H9 (cell line): ENCODE measurements around the gene MRPL55. TPM values are rescaled to one million over a fixed set of nuclear protein-coding genes. Genes with fewer than 3 reads are reported as not detected.

ENCODE experiments used
- DNase-seq: peaks from one replicate; pipeline ENCODE4 v3.0.0-alpha.2; 2017
- H2AFZ ChIP-seq: one replicate; pipeline ENCODE4 v1.6.1; 2013; ENCODE audit warnings: mild to moderate bottlenecking, low read length, control low read depth, moderate library complexity
- H2AK5ac ChIP-seq: 2 replicates; pipeline ENCODE4 v1.6.1; 2013; ENCODE audit warnings: low read length, control low read depth, mixed read lengths; ENCODE audit not compliant: insufficient read length
- H2BK120ac ChIP-seq: one replicate; pipeline ENCODE4 v1.6.1; 2013; ENCODE audit warnings: low read depth, mild to moderate bottlenecking, low read length, control low read depth, inconsistent platforms; ENCODE audit not compliant: poor library complexity, severe bottlenecking
- H2BK12ac ChIP-seq: 2 replicates; pipeline ENCODE4 v1.6.1; 2013; ENCODE audit warnings: low read length, control low read depth, mixed read lengths, low read depth; ENCODE audit not compliant: insufficient read length
- H2BK15ac ChIP-seq: 2 replicates; pipeline ENCODE4 v1.6.1; 2013; ENCODE audit warnings: low read depth, low read length, control low read depth
- H2BK20ac ChIP-seq: one replicate; pipeline ENCODE4 v1.6.1; 2013; ENCODE audit warnings: low read depth, mild to moderate bottlenecking, low read length, control low read depth, inconsistent platforms; ENCODE audit not compliant: poor library complexity, severe bottlenecking
- H2BK5ac ChIP-seq: 2 replicates; pipeline ENCODE4 v1.6.1; 2013; ENCODE audit warnings: low read length, control low read depth, mixed read lengths; ENCODE audit not compliant: insufficient read length
- H3K14ac ChIP-seq: 2 replicates; pipeline ENCODE4 v1.6.1; 2013; ENCODE audit warnings: low read length, control low read depth; ENCODE audit not compliant: insufficient read depth
- H3K18ac ChIP-seq: 2 replicates; pipeline ENCODE4 v1.6.1; 2013; ENCODE audit warnings: low read depth, mild to moderate bottlenecking, mixed read lengths, low read length, control low read depth; ENCODE audit not compliant: insufficient read length
- H3K23ac ChIP-seq: 2 replicates; pipeline ENCODE4 v1.6.1; 2013; ENCODE audit warnings: low read length, control low read depth, mixed read lengths, low read depth; ENCODE audit not compliant: insufficient read length
- H3K23me2 ChIP-seq: 2 replicates; pipeline ENCODE4 v1.6.1; 2013; ENCODE audit warnings: low read depth, mild to moderate bottlenecking, mixed read lengths, low read length, control low read depth; ENCODE audit not compliant: insufficient read length, poor library complexity, severe bottlenecking
- H3K27ac ChIP-seq: 2 replicates; pipeline ENCODE4 v1.5.1; 2013; ENCODE audit warnings: low read length, control low read depth, mixed read lengths, low read depth; ENCODE audit not compliant: insufficient read length
- H3K27me3 ChIP-seq: 2 replicates; pipeline ENCODE4 v1.6.1; 2013; ENCODE audit warnings: low read length, control low read depth, inconsistent platforms; ENCODE audit not compliant: insufficient read depth
- H3K4ac ChIP-seq: 2 replicates; pipeline ENCODE4 v1.6.1; 2013; ENCODE audit warnings: low read depth, mild to moderate bottlenecking, control low read depth, inconsistent platforms, low read length, moderate library complexity
- H3K4me1 ChIP-seq: 2 replicates; pipeline ENCODE4 v1.6.1; 2013; ENCODE audit warnings: low read length, control low read depth, inconsistent platforms; ENCODE audit not compliant: insufficient read depth
- H3K4me2 ChIP-seq: 2 replicates; pipeline ENCODE4 v1.6.1; 2013; ENCODE audit warnings: low read length, control low read depth, mixed read lengths; ENCODE audit not compliant: insufficient read length, insufficient read depth
- H3K56ac ChIP-seq: 2 replicates; pipeline ENCODE4 v1.6.1; 2013; ENCODE audit warnings: low read depth, mild to moderate bottlenecking, mixed read lengths, low read length, control low read depth; ENCODE audit not compliant: insufficient read length
- H3K79me1 ChIP-seq: 2 replicates; pipeline ENCODE4 v1.6.1; 2013; ENCODE audit warnings: low read depth, mild to moderate bottlenecking, moderate library complexity, low read length, control low read depth, inconsistent platforms; ENCODE audit not compliant: insufficient read depth, poor library complexity, severe bottlenecking
- H3K79me2 ChIP-seq: 2 replicates; pipeline ENCODE4 v1.6.1; 2013; ENCODE audit warnings: low read length, control low read depth, inconsistent platforms; ENCODE audit not compliant: insufficient read depth
- H3K9ac ChIP-seq: 2 replicates; pipeline ENCODE4 v1.6.1; 2013; ENCODE audit warnings: low read length, control low read depth, mixed read lengths; ENCODE audit not compliant: insufficient read length; ENCODE audit errors: extremely low read depth
- H3K9me3 ChIP-seq: one replicate; pipeline ENCODE4 v1.6.1; 2013; ENCODE audit warnings: low read depth, low read length, inconsistent platforms; ENCODE audit not compliant: control insufficient read depth
- H3T11ph ChIP-seq: one replicate; pipeline ENCODE4 v1.6.1; 2013; ENCODE audit warnings: mild to moderate bottlenecking, low read length, control low read depth, inconsistent platforms
- H4K20me1 ChIP-seq: one replicate; pipeline ENCODE4 v1.6.1; 2013; ENCODE audit not compliant: control insufficient read depth, insufficient read length, insufficient read depth
- H4K5ac ChIP-seq: 2 replicates; pipeline ENCODE4 v1.6.1; 2013; ENCODE audit warnings: low read depth, mild to moderate bottlenecking, mixed read lengths, low read length, control low read depth; ENCODE audit not compliant: insufficient read length
- H4K8ac ChIP-seq: replicated peaks from 2 replicates; pipeline ENCODE4 v1.6.1; 2013; ENCODE audit warnings: low read length, control low read depth, mixed read lengths, low read depth; ENCODE audit not compliant: insufficient read length
- H4K91ac ChIP-seq: 2 replicates; pipeline ENCODE4 v1.6.1; 2013; ENCODE audit warnings: low read depth, mild to moderate bottlenecking, moderate library complexity, mixed read lengths, low read length, control low read depth; ENCODE audit not compliant: insufficient read length
- H3K27ac Mint-ChIP-seq, 3 experiments: 2 replicates in 2 of 3; 3 replicates in 1 of 3; pipeline ENCODE4 v1.8.0; 2020 to 2021; ENCODE audit warnings: mixed read lengths in 3 of 3, mild to moderate bottlenecking in 1 of 3, moderate library complexity in 1 of 3
- H3K27me3 Mint-ChIP-seq: 2 replicates; pipeline ENCODE4 v1.8.0; 2021; ENCODE audit warnings: low read depth, mild to moderate bottlenecking, moderate library complexity, mixed read lengths
- H3K36me3 Mint-ChIP-seq, 3 experiments: 2 replicates in 2 of 3; 3 replicates in 1 of 3; pipeline ENCODE4 v1.8.0; 2020 to 2021; ENCODE audit warnings: low read depth in 3 of 3, mixed read lengths in 3 of 3; ENCODE audit not compliant: insufficient read depth in 1 of 3
- H3K4me1 Mint-ChIP-seq, 2 experiments: 2 replicates each; pipeline ENCODE4 v1.8.0; 2020; ENCODE audit warnings: mixed read lengths in 2 of 2
- H3K4me3 Mint-ChIP-seq, 2 experiments: 2 replicates in 1 of 2; 3 replicates in 1 of 2; pipeline ENCODE4 v1.8.0; 2020 to 2021; ENCODE audit warnings: mild to moderate bottlenecking in 2 of 2, mixed read lengths in 2 of 2, moderate library complexity in 1 of 2
- H3K9me3 Mint-ChIP-seq, 2 experiments: 2 replicates in 1 of 2; 3 replicates in 1 of 2; pipeline ENCODE4 v1.8.0; 2020; ENCODE audit warnings: mild to moderate bottlenecking in 2 of 2, mixed read lengths in 2 of 2, moderate library complexity in 1 of 2
- WGBS: extraction: QIAGEN DNeasy Blood & Tissue Kit; methylation state at CpG from one replicate; pipeline ENCODE4 v1.1.7; 2013; ENCODE audit warnings: missing lambda C conversion rate, low lambda C conversion rate, mixed read lengths; ENCODE audit not compliant: insufficient read length; ENCODE audit errors: extremely low coverage; 5-methylcytosine and 5-hydroxymethylcytosine counted together
- total RNA-seq: library from RNA; stranded (reverse); gene quantifications from 2 replicates; pipeline ENCODE4 v1.2.1, GENCODE V29; 2021
- TF ChIP-seq, protein P1 (sequence below): fragments of 200-600 bp; sonication (generic); conservative IDR thresholded peaks from 3 replicates; pipeline ENCODE4 v1.8.0; 2021; ENCODE audit warnings: antibody characterized with exemption, mild to moderate bottlenecking

MRPL55 gene
- total RNA-seq, 1 experiment from 2014 or later = 62.3 TPM

DNA sequence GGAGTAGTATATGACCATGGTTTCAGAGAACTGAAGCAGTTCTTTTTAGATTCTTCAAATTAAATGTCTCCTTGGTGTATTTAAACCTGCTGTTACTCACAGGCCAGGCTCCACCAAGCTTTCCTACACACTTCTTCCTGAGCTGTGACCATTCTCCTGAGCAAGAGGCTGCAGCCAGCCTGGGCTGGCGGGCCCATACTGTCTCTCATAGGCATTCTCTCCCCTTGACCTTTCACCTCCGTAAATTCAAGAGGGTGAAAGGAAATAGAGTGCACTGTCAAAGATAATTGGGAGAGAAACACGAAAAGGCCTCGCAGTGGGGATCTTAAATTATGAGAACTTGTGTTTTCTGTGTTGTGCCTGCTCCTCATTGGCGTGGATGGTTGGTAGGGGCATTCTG, 24.3 kb downstream of the MRPL55 start:
- H3K9ac ChIP-seq = no peak overlapping the region
- H3T11ph ChIP-seq = no peak overlapping the region
- H3K4me1 ChIP-seq = peaks cover 6% of the 10 kb centered on the region
- H2BK20ac ChIP-seq = no peak overlapping the region
- no peak overlapping the region for H3K56ac ChIP-seq
- no peak overlapping the region for H3K27ac ChIP-seq
- H3K36me3 Mint-ChIP-seq = peaks cover 11 to 23% (median 22%) of the 10 kb centered on the region in 3 experiments
- no peak overlapping the region for H2AFZ ChIP-seq
- peak overlapping the region; percentile 13 to 64 (median 28); a peak in 4 of 7 replicates for H3K27ac Mint-ChIP-seq
- H2BK120ac ChIP-seq = no peak overlapping the region
- H4K20me1 ChIP-seq = peaks cover 3% of the 10 kb centered on the region
- H2BK5ac ChIP-seq = no peak overlapping the region
- peak overlapping the region; percentile 97 to 99 for H3K4me3 Mint-ChIP-seq
- no peak overlapping the region for H4K91ac ChIP-seq
- H2BK15ac ChIP-seq = no peak overlapping the region
- H3K14ac ChIP-seq = no peak overlapping the region
- no peaks in the 10 kb centered on the region for H3K9me3 ChIP-seq
- H2BK12ac ChIP-seq = no peak overlapping the region
- peaks cover 65% of the 10 kb centered on the region for H3K79me2 ChIP-seq
- peaks cover 11% of the 10 kb centered on the region for H3K27me3 Mint-ChIP-seq
- WGBS = no CpG with 5 or more reads among the region's 5 CpGs
- H4K8ac ChIP-seq = no peak overlapping the region
- H2AK5ac ChIP-seq = no peak overlapping the region
- no peak overlapping the region for H3K18ac ChIP-seq
- H3K23me2 ChIP-seq = peaks cover 10% of the 10 kb centered on the region
- TF ChIP-seq, protein P1, sequence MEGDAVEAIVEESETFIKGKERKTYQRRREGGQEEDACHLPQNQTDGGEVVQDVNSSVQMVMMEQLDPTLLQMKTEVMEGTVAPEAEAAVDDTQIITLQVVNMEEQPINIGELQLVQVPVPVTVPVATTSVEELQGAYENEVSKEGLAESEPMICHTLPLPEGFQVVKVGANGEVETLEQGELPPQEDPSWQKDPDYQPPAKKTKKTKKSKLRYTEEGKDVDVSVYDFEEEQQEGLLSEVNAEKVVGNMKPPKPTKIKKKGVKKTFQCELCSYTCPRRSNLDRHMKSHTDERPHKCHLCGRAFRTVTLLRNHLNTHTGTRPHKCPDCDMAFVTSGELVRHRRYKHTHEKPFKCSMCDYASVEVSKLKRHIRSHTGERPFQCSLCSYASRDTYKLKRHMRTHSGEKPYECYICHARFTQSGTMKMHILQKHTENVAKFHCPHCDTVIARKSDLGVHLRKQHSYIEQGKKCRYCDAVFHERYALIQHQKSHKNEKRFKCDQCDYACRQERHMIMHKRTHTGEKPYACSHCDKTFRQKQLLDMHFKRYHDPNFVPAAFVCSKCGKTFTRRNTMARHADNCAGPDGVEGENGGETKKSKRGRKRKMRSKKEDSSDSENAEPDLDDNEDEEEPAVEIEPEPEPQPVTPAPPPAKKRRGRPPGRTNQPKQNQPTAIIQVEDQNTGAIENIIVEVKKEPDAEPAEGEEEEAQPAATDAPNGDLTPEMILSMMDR = no peak
- 0 out of 5 replicates have a peak, but pooled peaks cover 0 to 3% of the 10 kb centered on the region in 2 experiments for H3K9me3 Mint-ChIP-seq
- H3K4me1 Mint-ChIP-seq = peaks cover 44 to 52% of the 10 kb centered on the region in 2 experiments
- H3K23ac ChIP-seq = no peak overlapping the region
- H3K4ac ChIP-seq = no peak overlapping the region
- H3K27me3 ChIP-seq = no peaks in the 10 kb centered on the region; the same call in 1 of the 2 replicates
- no peak for DNase-seq
- H3K79me1 ChIP-seq = peaks cover 17% of the 10 kb centered on the region
- no peak overlapping the region for H4K5ac ChIP-seq
- peak overlapping the region; percentile 90 for H3K4me2 ChIP-seq
